MCF 10A (cell line): ENCODE measurements around the gene LBX1. TPM values are rescaled to one million over a fixed set of nuclear protein-coding genes. Genes with fewer than 3 reads are reported as not detected.

Experiments used
- BruUV-seq: library from RNA; stranded (reverse); fragments of 400-500 nt; replicated peaks from 2 replicates; lab custom pipeline; 2021; lab: Mats Ljungman, UMichigan
- CTCF ChIA-PET: fragments of 300-600 bp; sonication (Branson Sonifier 250); formaldehyde crosslinking; extraction: SDS; loops from one replicate; lab custom pipeline; 2021; ENCODE audit warnings: antibody characterized with exemption, inconsistent platforms; lab: Yijun Ruan, JAX
- POLR2A ChIA-PET: fragments of 300-600, 350-650 bp; sonication (Branson Sonifier 250); formaldehyde crosslinking; extraction: SDS; loops from one replicate; lab custom pipeline; 2020; ENCODE audit warnings: antibody characterized with exemption, inconsistent platforms; lab: Yijun Ruan, JAX
- DNase-seq: peaks from one replicate; pipeline ENCODE4 v3.0.0-alpha.2; 2018; ENCODE audit not compliant: unreplicated experiment
- H3K27ac Mint-ChIP-seq: one replicate; pipeline ENCODE4 v1.8.0; 2022; ENCODE audit warnings: mild to moderate bottlenecking, low read depth, mixed read lengths; ENCODE audit not compliant: unreplicated experiment
- H3K27me3 Mint-ChIP-seq: one replicate; pipeline ENCODE4 v1.8.0; 2022; ENCODE audit warnings: mixed read lengths; ENCODE audit not compliant: insufficient read depth, unreplicated experiment
- H3K36me3 Mint-ChIP-seq: one replicate; pipeline ENCODE4 v1.8.0; 2022; ENCODE audit warnings: mild to moderate bottlenecking, moderate library complexity, mixed read lengths; ENCODE audit not compliant: insufficient read depth, unreplicated experiment
- H3K4me1 Mint-ChIP-seq: one replicate; pipeline ENCODE4 v1.8.0; 2022; ENCODE audit warnings: mixed read lengths; ENCODE audit not compliant: insufficient read depth, unreplicated experiment
- H3K4me3 Mint-ChIP-seq: one replicate; pipeline ENCODE4 v1.8.0; 2022; ENCODE audit warnings: mild to moderate bottlenecking, moderate library complexity, mixed read lengths; ENCODE audit not compliant: unreplicated experiment
- H3K9me3 Mint-ChIP-seq: one replicate; pipeline ENCODE4 v1.8.0; 2022; ENCODE audit warnings: mixed read lengths; ENCODE audit not compliant: unreplicated experiment
- intact Hi-C: fragments of 100-400 bp; cut with micrococcal nuclease; formaldehyde crosslinking; loops from 2 replicates; pipeline ENCODE4 v1.14.1; 2022
- total RNA-seq: library from RNA; stranded (reverse); gene quantifications from 2 replicates; pipeline ENCODE4 v1.2.3, GENCODE V29; 2022
- TF ChIP-seq, protein P1 (sequence below): fragments of 200-600 bp; IDR thresholded peaks from one replicate; pipeline ENCODE4 v1.8.0; 2022; ENCODE audit warnings: antibody characterized with exemption, mild to moderate bottlenecking; ENCODE audit not compliant: unreplicated experiment

Gene LBX1
- total RNA-seq, 1 experiment from 2014 or later = not detected

DNA sequence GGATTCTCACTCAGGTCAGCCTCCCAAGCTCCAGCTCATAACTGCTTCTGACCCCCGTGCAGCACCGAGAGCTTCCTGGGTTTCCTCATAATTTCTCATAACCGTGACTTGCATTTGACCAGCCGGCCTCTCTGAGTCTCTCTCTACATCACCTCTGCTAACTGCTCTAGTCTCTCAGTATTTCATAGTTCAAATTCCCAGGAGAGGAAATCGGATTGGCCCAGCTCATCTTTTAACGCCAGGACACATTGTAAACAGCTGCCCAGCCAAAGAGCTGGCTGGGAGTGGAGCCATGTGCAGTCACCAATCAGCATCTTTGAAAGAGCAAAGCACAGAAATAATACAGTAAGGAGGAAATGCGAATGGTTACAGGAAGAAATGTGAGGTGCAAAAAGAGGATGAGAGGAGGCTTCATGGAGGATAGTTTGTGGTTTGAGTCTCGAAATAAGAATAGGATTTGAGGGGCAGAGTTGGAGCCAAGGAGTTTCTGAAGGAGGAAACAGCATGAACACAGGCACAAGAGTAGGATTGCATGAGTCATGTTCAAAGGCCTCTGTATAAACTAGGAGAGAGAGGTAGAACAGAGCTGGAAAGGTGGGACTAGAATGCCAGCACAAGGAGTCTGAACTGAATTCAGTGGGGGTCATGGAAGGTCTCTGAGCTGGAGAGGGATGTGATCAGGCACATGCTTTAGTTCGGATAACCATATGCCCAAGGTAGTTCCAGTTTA lies 15.2 kb upstream of the LBX1 start:
- intact Hi-C loops = no loop called here
- Mint-ChIP-seq H3K4me3 (no peak overlapping the region), H3K36me3 (no peaks in the 10 kb centered on the region), H3K4me1 (peaks cover 10% of the 10 kb centered on the region), H3K9me3 (no peaks in the 10 kb centered on the region), H3K27me3 (peaks cover 33% of the 10 kb centered on the region), H3K27ac (no peak overlapping the region)
- CTCF ChIA-PET = interaction anchor here (0.5 to 1.0 kb wide), 4 partner anchors 28 to 592 kb away, joined by 3 to 4 read pairs (median 3); no protein-coding TSS in a partner anchor
- POLR2A ChIA-PET = interaction anchor here (0.5 to 0.7 kb wide), 3 partner anchors 21 to 1293 kb away, joined by 3 to 4 read pairs (median 3); no protein-coding TSS in a partner anchor
- no TSS peak for BruUV-seq
- TF ChIP-seq, protein P1, sequence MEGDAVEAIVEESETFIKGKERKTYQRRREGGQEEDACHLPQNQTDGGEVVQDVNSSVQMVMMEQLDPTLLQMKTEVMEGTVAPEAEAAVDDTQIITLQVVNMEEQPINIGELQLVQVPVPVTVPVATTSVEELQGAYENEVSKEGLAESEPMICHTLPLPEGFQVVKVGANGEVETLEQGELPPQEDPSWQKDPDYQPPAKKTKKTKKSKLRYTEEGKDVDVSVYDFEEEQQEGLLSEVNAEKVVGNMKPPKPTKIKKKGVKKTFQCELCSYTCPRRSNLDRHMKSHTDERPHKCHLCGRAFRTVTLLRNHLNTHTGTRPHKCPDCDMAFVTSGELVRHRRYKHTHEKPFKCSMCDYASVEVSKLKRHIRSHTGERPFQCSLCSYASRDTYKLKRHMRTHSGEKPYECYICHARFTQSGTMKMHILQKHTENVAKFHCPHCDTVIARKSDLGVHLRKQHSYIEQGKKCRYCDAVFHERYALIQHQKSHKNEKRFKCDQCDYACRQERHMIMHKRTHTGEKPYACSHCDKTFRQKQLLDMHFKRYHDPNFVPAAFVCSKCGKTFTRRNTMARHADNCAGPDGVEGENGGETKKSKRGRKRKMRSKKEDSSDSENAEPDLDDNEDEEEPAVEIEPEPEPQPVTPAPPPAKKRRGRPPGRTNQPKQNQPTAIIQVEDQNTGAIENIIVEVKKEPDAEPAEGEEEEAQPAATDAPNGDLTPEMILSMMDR = no peak
- DNase-seq = peak; percentile 20

DNA sequence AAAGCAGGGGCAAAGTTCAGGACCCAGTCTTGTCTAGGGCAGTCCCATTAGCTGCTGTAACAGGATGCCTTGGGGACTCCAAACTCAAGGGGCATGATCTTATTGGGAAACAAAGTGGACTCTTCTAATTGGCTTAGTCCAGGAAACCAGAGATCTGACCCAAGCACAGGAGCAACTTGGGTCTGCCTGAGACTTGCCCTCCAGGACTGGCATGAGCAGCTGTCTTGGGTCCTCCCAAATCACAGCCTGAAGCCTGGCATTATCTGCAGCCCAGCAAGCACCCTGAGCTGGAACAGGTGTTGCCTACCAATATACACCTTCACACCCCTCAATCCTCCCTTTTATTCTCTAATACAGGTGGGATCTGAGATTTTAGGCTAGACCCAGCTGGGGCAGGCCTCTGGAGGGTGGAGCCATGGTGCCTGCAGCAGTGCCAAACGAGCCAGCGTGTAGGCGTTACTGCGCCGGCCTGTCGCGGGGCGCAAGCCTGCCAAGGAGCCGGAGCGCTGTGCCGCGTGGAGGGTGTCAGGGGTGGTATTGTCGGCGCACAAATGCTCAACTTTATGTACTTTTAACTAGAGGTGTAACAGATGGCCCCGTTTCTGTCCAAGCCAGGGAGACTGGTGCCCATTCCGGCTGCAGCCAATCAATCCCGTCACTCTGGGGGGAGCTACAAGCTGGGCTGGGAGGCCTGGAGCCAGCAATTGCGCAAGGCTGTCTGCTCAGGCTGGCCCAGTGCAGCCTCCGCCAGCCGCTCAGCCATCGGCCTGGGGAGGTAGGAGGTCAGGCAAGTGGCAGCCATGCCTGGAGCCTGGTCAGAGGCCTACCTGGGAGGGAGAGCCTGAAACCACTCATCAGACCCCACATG lies 12.8 kb upstream of the LBX1 start:
- DNase-seq = no peak
- no TSS peak for BruUV-seq
- peaks cover 21% of the 10 kb centered on the region for H3K27me3 Mint-ChIP-seq
- H3K27ac Mint-ChIP-seq = no peak overlapping the region
- ChIA-PET POLR2A (no interaction called here), CTCF (no interaction called here)
- no peaks in the 10 kb centered on the region for H3K36me3 Mint-ChIP-seq
- H3K4me1 Mint-ChIP-seq = peaks cover 10% of the 10 kb centered on the region
- no peak overlapping the region for H3K4me3 Mint-ChIP-seq
- TF ChIP-seq, protein P1 = no peak
- no peaks in the 10 kb centered on the region for H3K9me3 Mint-ChIP-seq
- intact Hi-C loops = no loop called here

DNA sequence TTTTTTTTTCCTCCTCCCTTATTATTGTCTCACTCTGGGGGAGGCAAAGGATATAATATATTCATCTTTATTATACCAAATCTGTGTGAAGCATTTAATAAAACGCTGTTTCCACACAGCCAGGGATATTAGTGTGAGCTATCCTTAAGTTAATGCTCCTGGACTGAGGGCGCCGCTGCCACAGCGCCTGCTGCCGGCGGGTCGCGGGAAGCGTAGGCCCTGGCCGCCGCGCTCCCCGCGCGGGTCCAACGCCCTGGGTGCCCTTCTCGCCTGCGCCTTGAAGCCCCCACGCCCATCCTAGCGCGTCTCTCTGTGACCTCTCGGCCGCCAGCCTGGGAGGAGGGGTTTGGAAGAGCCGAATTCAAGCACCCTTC lies 9.5 kb upstream of the LBX1 start:
- DNase-seq = no peak
- H3K27ac Mint-ChIP-seq = no peak overlapping the region
- BruUV-seq = no TSS peak
- ChIA-PET CTCF (no interaction called here), POLR2A (interaction anchor here (0.7 kb wide), 1 partner anchor 155 kb away, joined by 3 read pairs; no protein-coding TSS in a partner anchor)
- no peaks in the 10 kb centered on the region for H3K4me1 Mint-ChIP-seq
- intact Hi-C loops = no loop called here
- no peaks in the 10 kb centered on the region for H3K9me3 Mint-ChIP-seq
- H3K36me3 Mint-ChIP-seq = no peaks in the 10 kb centered on the region
- no peak overlapping the region for H3K4me3 Mint-ChIP-seq
- TF ChIP-seq, protein P1 = no peak
- no peaks in the 10 kb centered on the region for H3K27me3 Mint-ChIP-seq

DNA sequence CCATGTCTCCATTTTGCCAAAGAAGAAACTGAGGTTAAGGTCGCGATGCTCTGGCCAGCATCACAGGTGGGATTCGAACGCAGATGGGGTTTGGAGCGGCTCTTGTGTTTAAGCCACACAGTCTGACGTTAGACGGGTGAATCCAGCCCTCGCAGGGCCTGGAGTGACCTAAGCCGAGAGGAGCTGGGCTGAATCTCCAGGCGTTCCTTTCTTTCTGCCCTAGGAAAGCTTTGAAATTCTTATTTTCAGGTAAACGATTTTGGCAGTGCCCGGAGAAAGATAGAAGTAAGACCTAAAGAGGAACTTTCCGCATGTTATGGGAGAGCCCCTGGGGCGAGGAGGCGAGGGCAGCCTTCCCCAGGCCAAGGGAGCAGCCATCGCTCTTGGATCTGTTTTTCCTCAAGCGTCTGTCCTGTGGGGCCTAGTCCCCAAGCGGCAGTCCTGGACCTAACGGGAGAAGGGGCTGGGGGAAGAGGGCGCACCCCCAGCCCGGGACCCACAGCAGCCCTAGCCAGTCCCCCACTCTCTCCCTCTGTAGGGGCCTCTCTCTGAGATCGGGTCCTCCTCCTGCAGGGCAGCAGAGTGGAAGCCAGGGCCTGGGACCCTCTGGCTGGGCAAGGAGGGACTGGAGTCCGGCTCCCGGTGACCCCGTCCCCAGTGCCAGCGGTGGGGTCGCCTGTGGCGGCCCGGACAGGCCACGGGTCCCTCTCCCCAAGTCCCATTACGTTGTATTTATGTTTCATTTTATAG lies 8.9 kb upstream of the LBX1 start:
- no peak for DNase-seq
- intact Hi-C loops = no loop called here
- Mint-ChIP-seq H3K36me3 (no peaks in the 10 kb centered on the region), H3K9me3 (no peaks in the 10 kb centered on the region), H3K4me3 (no peak overlapping the region), H3K4me1 (no peaks in the 10 kb centered on the region), H3K27me3 (no peaks in the 10 kb centered on the region), H3K27ac (no peak overlapping the region)
- POLR2A ChIA-PET = no interaction called here
- CTCF ChIA-PET = no interaction called here
- BruUV-seq = no TSS peak
- TF ChIP-seq, protein P1 = no peak
